Left forelimb (tissue), 1 donor: ENCODE measurements around the gene PVALEF.
"Not testable (repeated sequence)": the region's sequence is repeated elsewhere in the genome, so short reads cannot be mapped to it uniquely, and the experiment has no call there.

Experiments
- DNase-seq: peaks from one replicate; pipeline ENCODE4 v3.0.0-alpha.2; 2018; ENCODE audit warnings: low spot score

The PVALEF gene

DNA sequence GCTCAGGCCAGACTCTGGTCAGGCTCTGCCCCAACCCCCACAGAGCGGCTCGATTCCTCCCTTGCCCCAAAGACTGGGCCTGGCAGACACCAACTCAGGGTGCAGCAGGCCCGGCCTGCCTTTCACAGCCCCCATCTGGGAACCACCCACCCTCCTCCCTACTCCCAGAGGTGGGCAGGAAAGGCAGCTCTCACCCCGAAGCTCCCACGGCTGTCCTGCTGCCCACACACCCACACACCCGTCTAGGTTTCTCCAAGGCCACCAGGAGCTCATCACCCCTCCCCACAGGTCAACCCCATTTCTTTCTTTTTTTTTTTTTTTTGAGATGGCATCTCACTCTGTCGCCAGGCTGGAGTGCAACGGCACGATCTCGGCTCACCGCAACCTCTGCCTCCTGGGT lies 53.7 kb downstream of the PVALEF start:
- no peak for DNase-seq

- no peak for DNase-seq
Observed at GRCh38 chr17:81219476-81220180, 54.3 kb downstream of the PVALEF start.

DNA sequence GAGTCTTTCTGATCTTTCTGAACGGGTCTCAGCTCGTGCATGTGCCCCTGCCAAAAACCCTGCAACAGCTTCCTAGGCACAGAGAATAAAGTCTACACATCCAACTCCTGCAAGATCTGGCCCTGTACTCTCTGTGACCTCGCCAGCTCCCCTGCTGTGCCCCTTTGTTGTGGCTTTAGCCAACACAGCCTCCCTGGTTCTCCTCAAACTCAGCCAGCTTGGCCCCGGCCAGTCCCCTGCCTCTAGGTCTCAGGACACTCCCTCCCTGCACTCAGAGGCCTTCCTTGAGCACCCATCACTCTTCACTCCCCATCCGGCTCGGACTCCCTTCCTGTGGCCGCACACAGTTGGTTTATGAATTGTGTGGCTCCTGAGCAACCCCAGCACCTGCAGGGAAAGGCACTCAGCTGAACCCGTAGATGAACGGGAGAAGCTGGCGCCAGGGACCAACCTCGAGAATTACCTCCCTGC lies 56.1 kb downstream of the PVALEF start:
- DNase-seq: no peak

GRCh38 chr17:81221842-81222619 lies 56.7 kb downstream of the PVALEF start:
- DNase-seq: no peak

DNA sequence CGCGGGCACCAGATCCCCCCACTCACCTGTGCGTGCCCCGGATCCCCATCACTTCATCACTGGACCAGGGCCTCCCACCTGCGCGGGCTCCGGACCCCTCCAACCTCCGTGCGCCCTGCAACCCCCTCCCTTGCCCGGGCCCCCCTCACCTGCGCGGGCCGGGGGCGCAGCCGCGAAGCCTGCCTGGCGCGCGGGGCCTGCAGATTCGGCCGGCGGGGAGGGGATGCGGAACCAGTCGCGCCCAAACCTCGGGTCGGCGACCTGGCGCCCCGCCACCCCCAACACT lies 57.3 kb downstream of the PVALEF start:
- DNase-seq: no peak

- DNase-seq: peak; percentile 98
Observed at GRCh38 chr17:81222906-81223761, 57.8 kb downstream of the PVALEF start, which contains the start of gene CEP131. TSS of gene CEP131 (minus strand) at chr17:81222965. CDS start at chr17:81220056, 2,909 bp downstream.

- no peak for DNase-seq
Observed at GRCh38 chr17:81223762-81224130, 58.4 kb downstream of the PVALEF start.

DNA sequence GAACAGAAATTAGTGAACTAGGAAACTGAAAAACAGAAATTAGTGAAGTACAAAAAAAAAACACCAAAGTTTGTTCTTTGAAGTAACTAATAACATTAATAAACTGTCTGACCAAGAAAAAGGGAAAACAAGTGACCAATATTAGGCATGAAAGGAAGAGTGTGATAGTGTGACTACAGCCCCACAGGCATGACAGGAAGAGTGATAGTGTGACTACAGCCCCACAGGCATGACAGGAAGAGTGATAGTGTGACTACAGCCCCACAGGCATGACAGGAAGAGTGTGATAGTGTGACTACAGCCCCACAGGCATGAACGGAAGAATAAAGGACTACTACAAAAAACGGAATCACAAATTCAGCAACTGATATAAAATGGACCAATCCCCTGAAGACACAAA lies 62.3 kb downstream of the PVALEF start:
- DNase-seq: not testable (repeated sequence)

DNA sequence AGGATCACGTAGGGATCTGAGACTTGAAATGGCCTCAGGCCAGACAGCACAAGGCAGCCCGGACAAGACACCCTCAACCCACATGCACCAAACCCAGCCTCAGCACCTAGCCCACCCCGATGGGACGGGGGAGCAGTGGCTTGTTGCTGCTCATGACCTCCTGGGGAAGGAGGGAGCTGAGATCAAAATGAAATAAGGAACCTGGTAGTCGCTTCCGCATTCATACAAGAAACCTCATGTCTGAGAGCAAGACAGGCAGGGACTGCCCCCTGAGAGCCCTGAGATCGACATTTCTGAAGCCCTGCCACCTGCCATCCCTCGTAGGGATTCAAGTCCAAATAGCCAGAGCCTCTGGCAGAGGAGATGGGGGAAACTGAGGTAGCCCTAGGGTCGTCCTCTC lies 63.1 kb downstream of the PVALEF start:
- DNase-seq: no peak

DNA sequence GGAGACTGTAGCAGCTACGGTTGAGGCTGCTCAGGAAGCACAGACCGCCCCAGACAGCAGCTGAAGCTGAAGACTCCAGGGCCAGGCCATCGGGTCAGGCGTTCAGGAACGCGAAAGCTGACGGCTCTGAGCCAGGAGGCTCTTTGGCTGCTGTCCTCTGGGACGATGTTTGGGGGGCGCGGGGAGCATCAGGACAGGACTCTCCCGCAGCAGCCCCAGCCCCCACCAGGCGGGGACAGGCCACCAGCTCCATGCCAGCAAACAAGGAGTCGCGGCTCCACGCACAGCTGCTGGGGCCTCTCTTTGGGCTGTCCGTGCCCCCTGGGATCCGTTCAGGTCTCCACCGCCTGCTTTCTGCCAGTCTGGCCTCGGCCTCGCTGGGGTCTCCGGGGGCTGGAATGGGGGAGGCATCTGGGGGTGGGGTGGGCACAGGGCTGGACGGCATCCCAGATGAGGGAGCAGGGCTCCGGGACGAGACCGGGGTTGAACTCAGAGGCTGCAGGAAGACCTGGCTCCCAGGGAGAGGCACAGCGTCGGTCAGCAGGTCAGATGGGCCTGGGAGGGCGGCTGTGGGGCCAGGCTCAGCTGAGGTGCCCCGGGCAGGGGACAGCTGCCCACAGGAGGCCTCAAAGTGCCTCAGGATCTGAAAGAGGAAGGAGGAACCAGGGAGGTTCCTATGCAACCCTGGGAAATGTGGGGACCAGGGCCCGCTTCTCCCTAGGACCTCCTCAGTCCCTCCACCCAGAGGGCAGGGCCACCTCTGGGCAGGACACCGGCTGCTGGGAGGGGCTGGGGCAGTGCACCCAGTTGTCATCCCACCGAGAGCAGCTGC lies 63.7 kb downstream of the PVALEF start:
- DNase-seq: no peak

GRCh38 chr17:81229666-81229920 lies 64.3 kb downstream of the PVALEF start:
- DNase-seq: no peak

DNA sequence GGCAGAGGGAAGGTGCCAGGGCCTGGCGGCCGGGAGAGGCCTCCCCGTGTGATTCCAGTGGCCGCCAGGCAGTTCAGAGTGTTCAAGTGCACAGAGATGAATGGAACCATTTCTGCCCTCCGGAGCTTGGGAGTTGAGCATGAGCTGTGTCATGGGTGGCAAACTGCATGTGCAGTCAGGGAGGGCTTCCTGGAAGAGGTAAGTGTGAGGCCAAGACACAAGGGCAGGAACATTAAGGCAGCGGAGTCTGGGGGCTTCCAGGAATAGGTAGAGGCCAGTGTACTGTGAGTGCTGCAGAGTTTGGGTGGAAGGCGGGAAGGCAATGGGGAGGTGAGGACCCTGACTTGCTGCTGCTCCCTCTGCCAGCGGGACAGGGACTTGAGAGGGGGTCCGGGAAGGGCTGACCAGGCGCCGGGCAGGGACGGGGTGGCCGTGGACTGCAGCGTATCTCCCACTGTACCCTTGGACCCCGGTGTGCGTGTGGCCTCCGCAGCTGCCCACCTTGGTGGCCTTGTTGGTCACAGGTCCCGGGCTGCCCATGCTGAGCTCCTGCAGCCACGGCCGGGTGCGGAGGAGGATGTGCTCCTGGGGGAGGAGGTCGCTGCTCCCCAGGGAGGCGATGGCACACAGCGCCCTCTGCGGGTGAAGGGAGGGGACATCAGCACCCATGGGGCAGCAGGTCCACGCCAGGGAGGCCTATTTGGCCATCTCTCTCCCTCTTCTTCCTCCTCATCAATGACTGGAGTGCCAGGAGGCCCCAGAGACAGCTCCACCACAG lies 64.9 kb downstream of the PVALEF start:
- no peak for DNase-seq

GRCh38 chr17:81231121-81231645 lies 65.9 kb downstream of the PVALEF start:
- DNase-seq: no peak

- no peak for DNase-seq
Observed at GRCh38 chr17:81231766-81232581, 66.7 kb downstream of the PVALEF start.
